IMR-90 (cell line): ENCODE measurements around the gene KATNIP. TPM values are rescaled to one million over a fixed set of nuclear protein-coding genes. Genes with fewer than 3 reads are reported as not detected.

Experiments used
- ATAC-seq: fragments of 200-7000 bp; cut with Tn5 transposase; 2 replicates; pipeline ENCODE4 v1.9.1; 2020; ENCODE audit warnings: low read depth, mild to moderate bottlenecking, moderate library complexity
- BruUV-seq: library from RNA; stranded (reverse); fragments of 400-500 nt; replicated peaks from 2 replicates; lab custom pipeline; 2021; lab: Mats Ljungman, UMichigan
- CTCF ChIA-PET: fragments of 300-600 bp; formaldehyde crosslinking; extraction: SDS; loops from one replicate; lab custom pipeline; 2021; ENCODE audit warnings: antibody characterized with exemption; lab: Yijun Ruan, JAX
- POLR2A ChIA-PET: fragments of 300-600 bp; sonication (Branson Sonifier 250); formaldehyde crosslinking; loops from one replicate; lab custom pipeline; 2022; ENCODE audit warnings: antibody characterized with exemption; ENCODE audit not compliant: unreplicated experiment; lab: Charles Lee
- DNase-seq: peaks from one replicate; pipeline ENCODE4 v3.0.0; 2013
- H2AFZ ChIP-seq: replicated peaks from 2 replicates; pipeline ENCODE3; 2013; ENCODE audit warnings: low read length, mild to moderate bottlenecking; ENCODE audit not compliant: poor library complexity
- H2AK5ac ChIP-seq: 2 replicates; pipeline ENCODE4 v1.6.1; 2013; ENCODE audit warnings: low read depth, low read length, inconsistent platforms
- H2AK9ac ChIP-seq: replicated peaks from 2 replicates; pipeline ENCODE3; 2013; ENCODE audit warnings: mild to moderate bottlenecking, low read depth, low read length, moderate library complexity; ENCODE audit not compliant: poor library complexity
- H2BK120ac ChIP-seq: 2 replicates; pipeline ENCODE4 v1.6.1; 2013; ENCODE audit warnings: low read depth, low read length, inconsistent platforms
- H2BK15ac ChIP-seq: 3 replicates; pipeline ENCODE4 v1.6.1; 2013; ENCODE audit warnings: low read depth, low read length, inconsistent platforms
- H2BK20ac ChIP-seq: 2 replicates; pipeline ENCODE4 v1.6.1; 2013; ENCODE audit warnings: low read depth, mild to moderate bottlenecking, inconsistent platforms, low read length, moderate library complexity
- H2BK5ac ChIP-seq: 2 replicates; pipeline ENCODE4 v1.6.1; 2013; ENCODE audit warnings: mild to moderate bottlenecking, low read depth, low read length, inconsistent platforms; ENCODE audit not compliant: poor library complexity, severe bottlenecking
- H3K14ac ChIP-seq: replicated peaks from 2 replicates; pipeline ENCODE4 v1.6.1; 2013; ENCODE audit warnings: low read depth, low read length, inconsistent platforms
- H3K18ac ChIP-seq: 2 replicates; pipeline ENCODE4 v1.6.1; 2013; ENCODE audit warnings: low read depth, low read length, control low read depth
- H3K23ac ChIP-seq: 2 replicates; pipeline ENCODE4 v1.6.1; 2013; ENCODE audit warnings: low read depth, low read length, inconsistent platforms
- H3K27ac ChIP-seq: 2 replicates; pipeline ENCODE4 v1.5.1; 2013; ENCODE audit warnings: mild to moderate bottlenecking, control low read depth, low read length; ENCODE audit not compliant: insufficient read depth
- H3K27me3 ChIP-seq: 2 replicates; pipeline ENCODE4 v1.6.1; 2013; ENCODE audit warnings: low read length; ENCODE audit not compliant: control insufficient read depth, insufficient read depth
- H3K36me3 ChIP-seq: 2 replicates; pipeline ENCODE4 v1.6.1; 2013; ENCODE audit warnings: low read length, mixed read lengths; ENCODE audit not compliant: control insufficient read depth, insufficient read depth
- H3K4ac ChIP-seq: 2 replicates; pipeline ENCODE4 v1.6.1; 2013; ENCODE audit warnings: low read depth, low read length, inconsistent platforms
- H3K4me1 ChIP-seq: 2 replicates; pipeline ENCODE4 v1.6.1; 2013; ENCODE audit warnings: low read length, mixed read lengths; ENCODE audit not compliant: control insufficient read depth, insufficient read depth
- H3K4me2 ChIP-seq: 2 replicates; pipeline ENCODE4 v1.6.1; 2013; ENCODE audit warnings: low read depth, mild to moderate bottlenecking, control low read depth, low read length, moderate library complexity
- H3K4me3 ChIP-seq: 2 replicates; pipeline ENCODE4 v1.5.1; 2013; ENCODE audit warnings: low read depth, mild to moderate bottlenecking, control low read depth, low read length, moderate library complexity; ENCODE audit not compliant: insufficient read depth
- H3K56ac ChIP-seq: 2 replicates; pipeline ENCODE4 v1.6.1; 2013; ENCODE audit warnings: low read length, inconsistent platforms; ENCODE audit not compliant: insufficient read depth; ENCODE audit errors: extremely low read depth
- H3K79me1 ChIP-seq, 2 experiments: 2 replicates each; pipeline ENCODE4 v1.6.1; 2013; ENCODE audit warnings: low read length in 2 of 2, inconsistent platforms in 1 of 2, low read depth in 1 of 2
- H3K9ac ChIP-seq: 2 replicates; pipeline ENCODE4 v1.6.1; 2013; ENCODE audit warnings: low read depth, low read length, control low read depth
- H3K9me1 ChIP-seq: 2 replicates; pipeline ENCODE4 v1.6.1; 2013; ENCODE audit warnings: low read length, inconsistent platforms; ENCODE audit not compliant: insufficient read depth
- H3K9me3 ChIP-seq: 2 replicates; pipeline ENCODE4 v1.6.1; 2013; ENCODE audit warnings: low read length; ENCODE audit not compliant: control insufficient read depth, insufficient read depth
- H4K20me1 ChIP-seq: 2 replicates; pipeline ENCODE4 v1.6.1; 2013; ENCODE audit warnings: low read length, inconsistent platforms; ENCODE audit not compliant: insufficient read depth
- H4K5ac ChIP-seq: 2 replicates; pipeline ENCODE4 v1.6.1; 2013; ENCODE audit warnings: mild to moderate bottlenecking, low read depth, low read length, control low read depth
- H4K8ac ChIP-seq, 2 experiments: 2 replicates each; pipeline ENCODE4 v1.6.1; 2013; ENCODE audit warnings: low read depth in 2 of 2, low read length in 2 of 2, control low read depth in 1 of 2, inconsistent platforms in 1 of 2
- H4K91ac ChIP-seq: 2 replicates; pipeline ENCODE4 v1.6.1; 2013; ENCODE audit warnings: low read depth, low read length, inconsistent platforms; ENCODE audit not compliant: insufficient read depth
- BHLHE40 ChIP-seq: fragments of 150-350 bp; IDR thresholded peaks from 2 replicates; pipeline ENCODE4 v1.6.1; 2016; ENCODE audit warnings: mild to moderate bottlenecking, low read depth, low read length
- CEBPB ChIP-seq: IDR thresholded peaks from 2 replicates; pipeline ENCODE4 v1.6.1; 2012; ENCODE audit warnings: low read depth, low read length, improper control_type of control experiment
- CHD1 ChIP-seq: IDR thresholded peaks from 2 replicates; pipeline ENCODE4 v1.6.1; 2012; ENCODE audit warnings: low read depth, low read length, improper control_type of control experiment
- FOS ChIP-seq: fragments of 150-350 bp; IDR thresholded peaks from 2 replicates; pipeline ENCODE4 v1.6.1; 2016; ENCODE audit warnings: low read depth, low read length
- MAZ ChIP-seq: IDR thresholded peaks from 2 replicates; pipeline ENCODE4 v1.6.1; 2012; ENCODE audit warnings: low read depth, mild to moderate bottlenecking, low read length, improper control_type of control experiment, moderate library complexity, borderline replicate concordance
- MXI1 ChIP-seq: IDR thresholded peaks from 2 replicates; pipeline ENCODE4 v1.6.1; 2012; ENCODE audit warnings: low read depth, mild to moderate bottlenecking, low read length, moderate library complexity, borderline replicate concordance
- POLR2A ChIP-seq: IDR thresholded peaks from 2 replicates; pipeline ENCODE4 v1.6.1; 2012; ENCODE audit warnings: mild to moderate bottlenecking, low read depth, low read length
- RAD21 ChIP-seq: IDR thresholded peaks from 2 replicates; pipeline ENCODE4 v1.6.1; 2012; ENCODE audit warnings: low read length, improper control_type of control experiment
- RCOR1 ChIP-seq: IDR thresholded peaks from 2 replicates; pipeline ENCODE4 v1.6.1; 2012; ENCODE audit warnings: mild to moderate bottlenecking, low read length, improper control_type of control experiment; ENCODE audit not compliant: insufficient replicate concordance
- RFX5 ChIP-seq: IDR thresholded peaks from 2 replicates; pipeline ENCODE4 v1.8.0; 2012; ENCODE audit warnings: low read depth, mild to moderate bottlenecking, low read length, moderate library complexity
- SMC3 ChIP-seq: fragments of 150-350 bp; IDR thresholded peaks from 2 replicates; pipeline ENCODE4 v1.6.1; 2016; ENCODE audit warnings: low read depth, mild to moderate bottlenecking, antibody characterized with exemption, low read length, moderate library complexity
- WGBS, 2 experiments: methylation state at CpG; one replicate each; pipeline versions ENCODE4 v1.1.5 to v1.1.7; 2013; ENCODE audit warnings: missing lambda C conversion rate in 2 of 2; ENCODE audit not compliant: insufficient read length in 1 of 2; ENCODE audit errors: extremely low coverage in 2 of 2; 5-methylcytosine and 5-hydroxymethylcytosine counted together
- dilution Hi-C: fragments of 300-500 bp; cut with HindIII; formaldehyde crosslinking; loops from one replicate; pipeline ENCODE4 v1.14.3; 2018; ENCODE audit warnings: low sequenced_read_pairs; ENCODE audit not compliant: unreplicated experiment
- in situ Hi-C: fragments of 300-500 bp; cut with MboI; formaldehyde crosslinking; loops from 3 replicates; pipeline ENCODE4 v1.14.3; 2019; ENCODE audit warnings: low sequenced_read_pairs, inconsistent platforms, mixed read lengths
- intact Hi-C: fragments of 100-400 bp; cut with micrococcal nuclease; formaldehyde crosslinking; loops from 2 replicates; pipeline ENCODE4 v1.10.0; 2022
- polyA plus RNA-seq, 3 experiments: library from polyadenylated mRNA; depleted of rRNA; stranded (reverse); fragments of >200 nt; gene quantifications; 2 replicates each; pipeline ENCODE4 v1.2.3, GENCODE V29; 2012; ENCODE audit warnings: low replicate concordance in 1 of 3
- total RNA-seq: library from RNA; depleted of rRNA; stranded (reverse); fragments of >200 nt; gene quantifications from 2 replicates; pipeline ENCODE4 v1.2.3, GENCODE V29; 2012
- TF ChIP-seq, protein P1 (sequence below): fragments of 150-350 bp; IDR thresholded peaks from 2 replicates; pipeline ENCODE4 v1.6.1; 2016; ENCODE audit warnings: low read depth, mild to moderate bottlenecking, low read length, moderate library complexity, borderline replicate concordance
- TF ChIP-seq, protein P2 (sequence below): fragments of 150-350 bp; IDR thresholded peaks from 2 replicates; pipeline ENCODE4 v1.6.1; 2017; ENCODE audit warnings: mild to moderate bottlenecking, antibody characterized with exemption, low read length, low read depth
- TF ChIP-seq, protein P3 (sequence below): conservative IDR thresholded peaks from 2 replicates; pipeline ENCODE4 v1.5.1; 2012; ENCODE audit warnings: mild to moderate bottlenecking, low read depth, low read length, improper control_type of control experiment

Gene KATNIP
- total and polyA plus RNA-seq, 2 of the 4 experiments (the other 2 are of a cell fraction) = 16.7 to 18.6 TPM

DNA sequence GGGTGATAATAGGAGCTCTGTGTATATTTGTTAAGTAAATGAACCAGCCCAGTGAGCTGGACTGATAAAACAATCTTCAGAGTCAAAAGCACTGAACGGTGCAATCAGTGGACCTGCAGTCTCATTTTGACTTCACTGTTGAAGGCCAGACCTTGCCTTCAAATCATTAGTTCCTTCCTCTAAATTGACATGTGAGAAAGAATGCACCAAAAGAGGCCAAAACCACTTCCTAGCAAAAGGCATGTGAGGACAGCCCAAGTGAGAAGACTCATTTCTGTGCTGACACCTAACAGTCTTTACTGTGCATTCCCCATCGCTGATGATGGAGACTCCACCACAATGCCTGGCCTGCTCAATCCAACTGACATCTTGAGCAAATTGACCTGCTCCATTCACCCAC is 10.8 kb upstream of the KATNIP start:
- H3K4me2 ChIP-seq = no peak overlapping the region
- BruUV-seq = no TSS peak
- H2AFZ ChIP-seq = no peak overlapping the region
- H2AK9ac ChIP-seq = peak overlapping the region; percentile 15
- no peak overlapping the region for H4K5ac ChIP-seq
- peaks cover 11% of the 10 kb centered on the region; the same call in 1 of the 2 replicates for H3K9me1 ChIP-seq
- H3K9ac ChIP-seq = no peak overlapping the region
- H3K9me3 ChIP-seq = no peaks in the 10 kb centered on the region
- no peak overlapping the region for H2BK15ac ChIP-seq
- in situ Hi-C loops = no loop called here
- H3K4ac ChIP-seq = no peak overlapping the region
- ChIA-PET CTCF (no interaction called here), POLR2A (no interaction called here)
- no peak overlapping the region for H4K8ac ChIP-seq
- H2BK5ac ChIP-seq = no peak overlapping the region
- dilution Hi-C loops = no loop called here
- H2AK5ac ChIP-seq = no peak overlapping the region
- no peaks in the 10 kb centered on the region for H3K4me1 ChIP-seq
- H3K27ac ChIP-seq = no peak overlapping the region
- peaks cover 69% of the 10 kb centered on the region for H3K36me3 ChIP-seq
- 100% methylated on average over 1 of the region's 2 CpGs; no CpG with 5 or more reads in 1 of the 2 experiments for whole genome bisulfite sequencing, 2 experiments
- H2BK120ac ChIP-seq = no peak overlapping the region
- TF ChIP-seq, protein P1, sequence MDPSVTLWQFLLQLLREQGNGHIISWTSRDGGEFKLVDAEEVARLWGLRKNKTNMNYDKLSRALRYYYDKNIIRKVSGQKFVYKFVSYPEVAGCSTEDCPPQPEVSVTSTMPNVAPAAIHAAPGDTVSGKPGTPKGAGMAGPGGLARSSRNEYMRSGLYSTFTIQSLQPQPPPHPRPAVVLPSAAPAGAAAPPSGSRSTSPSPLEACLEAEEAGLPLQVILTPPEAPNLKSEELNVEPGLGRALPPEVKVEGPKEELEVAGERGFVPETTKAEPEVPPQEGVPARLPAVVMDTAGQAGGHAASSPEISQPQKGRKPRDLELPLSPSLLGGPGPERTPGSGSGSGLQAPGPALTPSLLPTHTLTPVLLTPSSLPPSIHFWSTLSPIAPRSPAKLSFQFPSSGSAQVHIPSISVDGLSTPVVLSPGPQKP = no peak
- no peak for TF ChIP-seq FOS
- TF ChIP-seq POLR2A = no peak
- no peak for TF ChIP-seq SMC3
- TF ChIP-seq, protein P2, sequence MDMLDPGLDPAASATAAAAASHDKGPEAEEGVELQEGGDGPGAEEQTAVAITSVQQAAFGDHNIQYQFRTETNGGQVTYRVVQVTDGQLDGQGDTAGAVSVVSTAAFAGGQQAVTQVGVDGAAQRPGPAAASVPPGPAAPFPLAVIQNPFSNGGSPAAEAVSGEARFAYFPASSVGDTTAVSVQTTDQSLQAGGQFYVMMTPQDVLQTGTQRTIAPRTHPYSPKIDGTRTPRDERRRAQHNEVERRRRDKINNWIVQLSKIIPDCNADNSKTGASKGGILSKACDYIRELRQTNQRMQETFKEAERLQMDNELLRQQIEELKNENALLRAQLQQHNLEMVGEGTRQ = no peak
- TF ChIP-seq, protein P3, sequence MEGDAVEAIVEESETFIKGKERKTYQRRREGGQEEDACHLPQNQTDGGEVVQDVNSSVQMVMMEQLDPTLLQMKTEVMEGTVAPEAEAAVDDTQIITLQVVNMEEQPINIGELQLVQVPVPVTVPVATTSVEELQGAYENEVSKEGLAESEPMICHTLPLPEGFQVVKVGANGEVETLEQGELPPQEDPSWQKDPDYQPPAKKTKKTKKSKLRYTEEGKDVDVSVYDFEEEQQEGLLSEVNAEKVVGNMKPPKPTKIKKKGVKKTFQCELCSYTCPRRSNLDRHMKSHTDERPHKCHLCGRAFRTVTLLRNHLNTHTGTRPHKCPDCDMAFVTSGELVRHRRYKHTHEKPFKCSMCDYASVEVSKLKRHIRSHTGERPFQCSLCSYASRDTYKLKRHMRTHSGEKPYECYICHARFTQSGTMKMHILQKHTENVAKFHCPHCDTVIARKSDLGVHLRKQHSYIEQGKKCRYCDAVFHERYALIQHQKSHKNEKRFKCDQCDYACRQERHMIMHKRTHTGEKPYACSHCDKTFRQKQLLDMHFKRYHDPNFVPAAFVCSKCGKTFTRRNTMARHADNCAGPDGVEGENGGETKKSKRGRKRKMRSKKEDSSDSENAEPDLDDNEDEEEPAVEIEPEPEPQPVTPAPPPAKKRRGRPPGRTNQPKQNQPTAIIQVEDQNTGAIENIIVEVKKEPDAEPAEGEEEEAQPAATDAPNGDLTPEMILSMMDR = no peak
- TF ChIP-seq RCOR1 = no peak
- no peak for TF ChIP-seq RAD21
- no peak for TF ChIP-seq RFX5
- TF ChIP-seq BHLHE40 = no peak
- no peak for TF ChIP-seq CEBPB
- no peak for TF ChIP-seq MXI1
- no peak for TF ChIP-seq MAZ
- TF ChIP-seq CHD1 = no peak
- no peak overlapping the region for H2BK20ac ChIP-seq
- H3K23ac ChIP-seq = no peak overlapping the region
- H4K91ac ChIP-seq = no peak overlapping the region
- H4K20me1 ChIP-seq = peaks cover 14% of the 10 kb centered on the region
- no peak overlapping the region for H3K4me3 ChIP-seq
- no peak overlapping the region for H3K18ac ChIP-seq
- no peak for DNase-seq
- H3K79me1 ChIP-seq = peaks cover 9 to 50% of the 10 kb centered on the region in 2 experiments
- H3K56ac ChIP-seq = no peak overlapping the region
- ATAC-seq = no peak
- intact Hi-C loops = no loop called here
- no peak overlapping the region for H3K14ac ChIP-seq
- H3K27me3 ChIP-seq = no peaks in the 10 kb centered on the region
